Sigmoid colon (tissue), 7 donors: ENCODE measurements around the gene ADCY4. TPM values are rescaled to one million over a fixed set of nuclear protein-coding genes. Genes with fewer than 3 reads are reported as not detected.

Source experiments
- DNase-seq: peaks from one replicate; pipeline ENCODE4 v3.0.0-alpha.2; 2019
- H3K27ac ChIP-seq, 4 donors: fragments of 200-600 bp; sonication (generic); one replicate each; pipeline ENCODE4 v1.5.1; 2016 to 2019; ENCODE audit warnings: mild to moderate bottlenecking in 1 of 4
- H3K27me3 ChIP-seq, 3 donors: fragments of 200-600 bp; sonication (generic); one replicate each; pipeline ENCODE4 v1.5.1; 2019; ENCODE audit warnings: mild to moderate bottlenecking in 1 of 3
- H3K36me3 ChIP-seq, 4 donors: fragments of 200-600 bp; sonication (generic); one replicate each; pipeline ENCODE4 v1.5.1; 2016 to 2019
- H3K4me1 ChIP-seq, 4 donors: fragments of 200-600 bp; sonication (generic); one replicate each; pipeline ENCODE4 v1.5.1; 2017 to 2019
- H3K4me3 ChIP-seq, 4 donors: fragments of 200-600 bp; sonication (generic); one replicate each; pipeline ENCODE4 v1.5.1; 2017 to 2019; ENCODE audit warnings: mild to moderate bottlenecking in 2 of 4, moderate library complexity in 1 of 4
- H3K9me3 ChIP-seq, 4 donors: fragments of 200-600 bp in 3 of 4; sonication (generic) in 3 of 4; one replicate each; pipeline versions ENCODE4 v1.5.1 to v1.6.1; 2013 to 2019
- CTCF ChIP-seq, 4 experiments: fragments of 450-650 bp in 3 of 4; fragments of 200-600 bp in 1 of 4; IDR thresholded peaks; one replicate each; pipeline ENCODE4 v1.5.1; 2016 to 2019; ENCODE audit warnings: antibody characterized with exemption in 4 of 4, mild to moderate bottlenecking in 3 of 4, moderate library complexity in 2 of 4
- EP300 ChIP-seq, 4 donors: sonication (generic); formaldehyde crosslinking; IDR thresholded peaks; one replicate each; pipeline ENCODE4 v1.6.1; 2017; ENCODE audit warnings: antibody characterized with exemption in 4 of 4
- POLR2A ChIP-seq, 2 donors: fragments of 450-650 bp; IDR thresholded peaks; one replicate each; pipeline ENCODE4 v1.6.1; 2016; ENCODE audit warnings: antibody characterized with exemption in 2 of 2, mild to moderate bottlenecking in 2 of 2, moderate library complexity in 2 of 2
- POLR2AphosphoS5 ChIP-seq, 4 donors: sonication (generic); formaldehyde crosslinking; IDR thresholded peaks; one replicate each; pipeline ENCODE4 v1.6.1; 2017; ENCODE audit warnings: antibody characterized with exemption in 4 of 4
- WGBS, 2 donors: extraction: QIAGEN DNeasy Blood & Tissue Kit; methylation state at CpG; one replicate each; pipeline ENCODE4 v1.1.7; 2013; 5-methylcytosine and 5-hydroxymethylcytosine counted together
- intact Hi-C: fragments of 100-400 bp; cut with DNase I; formaldehyde crosslinking; loops from one replicate; pipeline ENCODE4 v1.15.1; 2023
- polyA plus RNA-seq, 3 donors: library from polyadenylated mRNA; stranded (reverse); fragments of 200-250 nt; gene quantifications; one replicate each; pipeline ENCODE4 v1.2.3, GENCODE V29; 2013
- total RNA-seq, 4 donors: library from RNA; depleted of rRNA; stranded (reverse); fragments of >200 nt; gene quantifications; one replicate each; pipeline ENCODE4 v1.1.0, GENCODE V29; 2016
- donor health status: healthy with polysubstance abuse.
- donor health status: Bipolar disorder and iron deficiency.
- donor health status: healthy.

Gene ADCY4
- total and polyA plus RNA-seq, 7 donors: 1.4 to 36.0 (median 12.1) TPM

DNA sequence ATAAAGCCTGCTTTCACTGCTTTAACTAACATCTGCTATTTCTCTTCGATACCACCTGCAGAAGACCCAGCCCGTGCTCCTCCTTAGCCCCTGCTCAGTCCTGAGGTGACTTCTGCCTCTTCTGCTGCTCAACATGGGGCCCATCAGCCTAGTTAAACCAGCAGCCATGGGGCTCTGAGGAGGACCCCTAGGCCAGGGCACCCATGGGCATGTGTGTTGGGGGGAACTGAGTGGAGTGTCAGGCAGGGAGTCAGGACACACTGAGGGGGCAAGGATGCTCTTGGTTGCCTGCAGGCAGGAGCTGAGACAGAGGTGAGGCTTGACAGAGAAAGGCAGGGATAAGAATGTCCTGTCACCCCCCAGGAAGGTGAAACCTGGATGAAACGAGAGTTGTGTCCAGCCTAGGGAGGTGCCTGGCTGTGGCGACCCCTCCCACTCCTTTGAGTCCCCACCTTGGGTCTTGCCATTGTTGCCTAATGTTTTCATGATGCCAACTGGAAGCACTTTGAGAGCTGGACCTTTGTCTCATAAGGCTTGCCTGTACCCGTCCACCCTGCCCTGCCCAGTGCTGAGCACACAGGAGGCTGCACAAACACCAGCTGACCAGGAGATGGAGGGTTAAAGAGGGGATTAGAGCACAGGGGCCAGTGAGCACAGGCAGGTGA is 50.9 kb downstream of the ADCY4 start:
- TF ChIP-seq EP300 (IDR thresholded peaks at IDR 0.05) (no peak), CTCF (IDR thresholded peaks at IDR 0.05) (no peak), POLR2A (IDR thresholded peaks at IDR 0.05) (no peak), POLR2AphosphoS5 (IDR thresholded peaks at IDR 0.05) (no peak)
- Histone ChIP-seq H3K36me3 (no peaks in the 10 kb centered on the region), H3K9me3 (no peaks in the 10 kb centered on the region), H3K4me3 (no peak overlapping the region), H3K27ac (no peak overlapping the region), H3K4me1 (no peaks in the 10 kb centered on the region), H3K27me3 (no peaks in the 10 kb centered on the region)
- intact Hi-C loops: no loop called here
- DNase-seq: no peak
- 91 to 94% methylated on average over 5 of the region's 5 CpGs for WGBS, 2 donors

GRCh38 chr14:24282736-24283135 is 52.1 kb downstream of the ADCY4 start:
- WGBS, 2 donors: 85 to 89% methylated on average over 3 of the region's 3 CpGs
- intact Hi-C loops: no loop called here
- no peaks in the 10 kb centered on the region for H3K36me3 ChIP-seq

GRCh38 chr14:24281636-24282035 is 53.2 kb downstream of the ADCY4 start:
- Histone ChIP-seq H3K4me1 (no peaks in the 10 kb centered on the region), H3K27me3 (no peaks in the 10 kb centered on the region), H3K4me3 (no peak overlapping the region), H3K36me3 (no peaks in the 10 kb centered on the region), H3K27ac (no peak overlapping the region), H3K9me3 (no peaks in the 10 kb centered on the region)
- 92 to 93% methylated on average over 7 of the region's 7 CpGs for WGBS, 2 donors
- DNase-seq: no peak
- intact Hi-C loops: no loop called here
- TF ChIP-seq POLR2A (IDR thresholded peaks at IDR 0.05) (no peak), EP300 (IDR thresholded peaks at IDR 0.05) (no peak), CTCF (IDR thresholded peaks at IDR 0.05) (no peak), POLR2AphosphoS5 (IDR thresholded peaks at IDR 0.05) (no peak)

More at GRCh38 chr14:24282736-24283135, 52.1 kb downstream of the ADCY4 start:
- H3K27ac ChIP-seq: no peak overlapping the region
- DNase-seq: no peak
- no peaks in the 10 kb centered on the region for H3K27me3 ChIP-seq
- H3K4me3 ChIP-seq: no peak overlapping the region
- TF ChIP-seq CTCF (IDR thresholded peaks at IDR 0.05) (no peak), POLR2AphosphoS5 (IDR thresholded peaks at IDR 0.05) (no peak), POLR2A (IDR thresholded peaks at IDR 0.05) (no peak)
- H3K4me1 ChIP-seq: no peaks in the 10 kb centered on the region
- no peaks in the 10 kb centered on the region for H3K9me3 ChIP-seq

DNA sequence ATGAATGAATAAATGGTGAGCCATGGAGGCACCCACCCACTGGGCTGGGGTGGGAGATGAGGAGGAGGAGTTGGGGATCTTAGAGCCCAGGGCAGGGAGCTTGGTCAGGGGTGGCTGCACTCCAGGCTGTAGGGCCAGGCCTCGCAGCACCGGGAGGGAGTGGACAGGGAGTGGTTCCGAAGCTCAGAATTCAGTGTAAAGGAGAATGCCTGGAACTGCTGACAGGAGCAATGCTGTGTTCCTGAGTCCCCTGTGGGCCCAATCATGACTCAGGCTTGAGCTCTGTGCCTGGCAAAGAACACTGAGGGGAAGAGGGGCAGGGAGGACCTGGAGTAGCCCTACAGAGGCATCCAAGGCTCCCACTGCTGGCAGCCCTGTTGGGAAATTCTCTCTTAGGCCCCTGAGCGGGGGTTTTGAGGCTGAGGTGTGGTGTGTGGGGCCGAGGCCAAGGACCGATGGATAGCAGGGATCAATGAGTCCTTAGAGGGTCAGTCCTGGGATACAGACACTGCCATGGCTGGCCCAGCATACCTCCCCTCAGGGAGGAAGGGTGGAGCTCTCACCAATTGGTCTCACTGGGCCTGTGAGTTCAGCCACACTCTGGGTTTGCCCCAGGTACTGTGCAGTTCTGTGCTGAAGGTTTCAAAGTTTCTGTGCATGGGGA is 53.9 kb downstream of the ADCY4 start:
- Histone ChIP-seq H3K36me3 (no peaks in the 10 kb centered on the region), H3K27me3 (no peaks in the 10 kb centered on the region), H3K9me3 (no peaks in the 10 kb centered on the region), H3K4me3 (no peak overlapping the region), H3K4me1 (no peaks in the 10 kb centered on the region), H3K27ac (no peak overlapping the region)
- TF ChIP-seq POLR2A (IDR thresholded peaks at IDR 0.05) (no peak), POLR2AphosphoS5 (IDR thresholded peaks at IDR 0.05) (no peak), EP300 (IDR thresholded peaks at IDR 0.05) (no peak), CTCF (IDR thresholded peaks at IDR 0.05) (no peak)
- no peak for DNase-seq
- intact Hi-C loops: no loop called here
- WGBS, 2 donors: 88 to 91% methylated on average over 6 of the region's 6 CpGs
